HepG2 (cell line): ENCODE results near the gene ITGB7. TPM values are rescaled to one million over a fixed set of nuclear protein-coding genes. Genes with fewer than 3 reads are reported as not detected.

Experiments
- AGO1 ChIP-seq: fragments of 200-400 bp; formaldehyde crosslinking; IDR thresholded peaks from 2 replicates; pipeline ENCODE4 v1.6.1; 2017; ENCODE audit warnings: mild to moderate bottlenecking, low read depth, low read length, moderate library complexity; ENCODE audit not compliant: poor library complexity, severe bottlenecking
- HIVEP1 ChIP-seq: sonication (generic); formaldehyde crosslinking; IDR thresholded peaks from 2 replicates; pipeline ENCODE4 v1.4.0; 2020; ENCODE audit warnings: mild to moderate bottlenecking, missing genetic modification reagents
- KAT2B ChIP-seq: fragments of 150-350 bp; IDR thresholded peaks from 2 replicates; pipeline ENCODE4 v1.6.1; 2014; ENCODE audit warnings: low read depth, low read length, borderline replicate concordance
- KDM1A ChIP-seq: IDR thresholded peaks from 2 replicates; pipeline ENCODE4 v1.6.1; 2016; ENCODE audit warnings: missing compliant biosample characterization
- KMT2A ChIP-seq: sonication (generic); formaldehyde crosslinking; IDR thresholded peaks from 2 replicates; pipeline ENCODE4 v1.4.0; 2020; ENCODE audit warnings: missing genetic modification reagents
- MXD1 ChIP-seq: sonication (generic); formaldehyde crosslinking; IDR thresholded peaks from 2 replicates; pipeline ENCODE4 v1.4.0; 2020; ENCODE audit warnings: mild to moderate bottlenecking, missing genetic modification reagents
- SOX6 ChIP-seq, 2 experiments: fragments of 450-650 bp in 1 of 2; sonication (generic) in 1 of 2; formaldehyde crosslinking in 1 of 2; IDR thresholded peaks; 2 replicates each; pipeline versions ENCODE4 v1.4.0 to v1.6.1; 2017 to 2020; ENCODE audit warnings: antibody characterized with exemption in 1 of 2, mild to moderate bottlenecking in 1 of 2, missing genetic modification reagents in 1 of 2
- SUZ12 ChIP-seq: fragments of 150-350 bp; IDR thresholded peaks from 2 replicates; pipeline ENCODE4 v1.6.1; 2014; ENCODE audit warnings: low read depth, low read length
- TAF1 ChIP-seq: sonication (generic); formaldehyde crosslinking; IDR thresholded peaks from 2 replicates; pipeline ENCODE4 v1.4.0; 2020; ENCODE audit warnings: missing genetic modification reagents
- ZC3H13 ChIP-seq: sonication (generic); formaldehyde crosslinking; IDR thresholded peaks from 2 replicates; pipeline ENCODE4 v1.8.1; 2023; ENCODE audit warnings: mild to moderate bottlenecking, missing genetic modification reagents, moderate library complexity
- ZHX2 ChIP-seq, 2 experiments: sonication (generic) in 1 of 2; formaldehyde crosslinking in 1 of 2; IDR thresholded peaks; 2 replicates each; pipeline versions ENCODE4 v1.6.1 to v1.9.0; 2014 to 2022; ENCODE audit warnings: antibody characterized with exemption in 1 of 2, borderline replicate concordance in 1 of 2, inconsistent platforms in 1 of 2, low read depth in 1 of 2, missing genetic modification reagents in 1 of 2
- ZNF142 ChIP-seq: sonication (generic); formaldehyde crosslinking; IDR thresholded peaks from 2 replicates; pipeline ENCODE4 v1.4.0; 2020; ENCODE audit warnings: missing genetic modification reagents
- ZNF143 ChIP-seq: sonication (generic); formaldehyde crosslinking; IDR thresholded peaks from 2 replicates; pipeline ENCODE4 v1.4.0; 2020; ENCODE audit warnings: missing genetic modification reagents
- ZNF354B ChIP-seq: sonication (generic); formaldehyde crosslinking; IDR thresholded peaks from 2 replicates; pipeline ENCODE4 v1.8.0; 2022; ENCODE audit warnings: mild to moderate bottlenecking, missing genetic modification reagents
- ZNF501 ChIP-seq: sonication (generic); formaldehyde crosslinking; IDR thresholded peaks from 2 replicates; pipeline ENCODE4 v1.5.1; 2020; ENCODE audit warnings: mild to moderate bottlenecking, moderate library complexity, missing genetic modification reagents
- polyA plus RNA-seq, 8 experiments: library from polyadenylated mRNA; depleted of rRNA in 3 of 8; stranded (reverse) in 7 of 8; unstranded in 1 of 8; fragments of >200 nt; fragmentation: Illumina TruSeq in 4 of 8; extraction: Trizol in 4 of 8; gene quantifications; 2 replicates each; pipeline versions ENCODE4 v1.2.1 to v1.2.3, GENCODE V29; 2011 to 2016; ENCODE audit warnings: low read depth in 4 of 8, missing spikeins in 1 of 8, mixed read lengths in 1 of 8; ENCODE audit not compliant: insufficient read depth in 1 of 8
- total RNA-seq, 5 experiments: library from RNA; depleted of rRNA; stranded (reverse); fragments of >200 nt; fragmentation: Illumina TruSeq; extraction: Trizol; gene quantifications; 2 replicates each; pipeline ENCODE4 v1.2.3, GENCODE V29; 2016; ENCODE audit warnings: low read depth in 1 of 5

The ITGB7 gene
- total and polyA plus RNA-seq, 2 of the 13 experiments (the other 11 are each of a cell fraction or from before 2014, with no cell fraction given), result 0.16 to 0.18 TPM

GRCh38 chr12:53221203-53222080, 14.4 kb upstream of the ITGB7 start (continued):
- TF ChIP-seq ZNF501 (CRISPR knock-in tag) (peak; percentile 69; the same call in 1 of the 2 replicates), SUZ12 (no peak), AGO1 (peak; percentile 9), KMT2A (CRISPR knock-in tag) (0 out of 2 replicates have a peak, but pooled peaks have one; percentile 4), ZC3H13 (CRISPR knock-in tag) (peak; percentile 30; the same call in 1 of the 2 replicates), SOX6 (IDR thresholded peaks at IDR 0.05) (no peak), SOX6 (CRISPR knock-in tag; IDR thresholded peaks at IDR 0.05) (peak; percentile 34), ZNF143 (CRISPR knock-in tag) (0 out of 2 replicates have a peak, but pooled peaks have one; percentile 6), MXD1 (CRISPR knock-in tag) (peak; percentile 2; the same call in 1 of the 2 replicates), ZNF142 (CRISPR knock-in tag) (peak; percentile 48; the same call in 1 of the 2 replicates), ZNF354B (0 out of 2 replicates have a peak, but pooled peaks have one; percentile 11), KDM1A (CRISPR knock-in tag) (no peak), KAT2B (no peak), HIVEP1 (CRISPR knock-in tag) (peak; percentile 80), TAF1 (CRISPR knock-in tag) (peak; percentile 37; the same call in 1 of the 2 replicates), ZHX2 (IDR thresholded peaks at IDR 0.05; ENCODE audit: low read depth) (no peak), ZHX2 (CRISPR knock-in tag; IDR thresholded peaks at IDR 0.05; ENCODE audit: borderline replicate concordance) (no peak)
